ENCODE measurements around the gene SIMC1.

SIMC1 gene

DNA sequence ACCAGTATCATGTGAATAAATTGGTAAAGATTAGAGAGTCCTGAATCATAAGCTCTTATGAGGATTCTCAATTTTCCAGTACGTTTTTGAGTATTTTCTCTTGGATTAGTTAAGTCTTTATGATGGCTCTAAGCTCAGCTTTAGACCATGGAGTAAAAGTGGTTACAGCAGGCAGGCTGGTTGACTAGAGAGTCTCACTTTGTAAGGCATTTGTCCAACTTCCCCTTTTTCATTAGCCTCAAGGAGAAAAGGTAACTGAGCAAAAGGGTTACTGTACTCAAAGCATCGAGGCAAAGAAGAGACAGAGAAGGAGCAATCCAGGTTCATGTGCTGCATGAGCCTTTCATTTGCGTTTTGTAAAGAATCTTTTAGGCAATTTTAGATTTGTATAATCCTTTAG is 141.7 kb downstream of the SIMC1 start:
- H3K27ac ChIP-seq, result no peak overlapping the region
- peaks cover 82% of the 10 kb centered on the region for H3K36me3 ChIP-seq
- no peak for TF ChIP-seq Cebpa-rat (IDR thresholded peaks at IDR 0.05)
- H3K9ac ChIP-seq, result no peak overlapping the region
- H3K4me1 ChIP-seq, result peaks cover under 1% of the 10 kb centered on the region
- H3K4me2 ChIP-seq, result no peak overlapping the region
- H3K27me3 ChIP-seq, result no peaks in the 10 kb centered on the region
- H3K9me3 ChIP-seq, result no peaks in the 10 kb centered on the region
- peaks cover 37% of the 10 kb centered on the region for H4K20me1 ChIP-seq
- no peak overlapping the region for H3K4me3 ChIP-seq

DNA sequence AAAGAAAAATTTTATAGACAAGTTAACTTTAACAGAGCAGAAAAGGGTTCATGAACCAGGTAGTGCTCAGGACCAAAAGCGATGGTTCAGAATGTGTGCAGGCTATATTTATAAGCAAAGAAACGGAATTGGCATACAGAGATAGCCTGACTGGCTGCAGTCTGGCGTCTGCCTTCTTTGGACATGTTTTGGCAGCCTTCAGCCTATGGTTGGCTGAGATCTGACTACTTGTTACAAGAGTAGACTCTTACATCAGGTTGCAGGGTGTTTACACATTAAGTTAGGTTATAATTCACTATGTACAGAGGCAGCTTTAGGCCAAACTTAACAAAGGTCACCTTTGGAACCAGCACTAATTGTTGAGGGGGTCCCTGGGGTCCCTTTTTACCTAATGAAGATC is 143.2 kb downstream of the SIMC1 start:
- no peak overlapping the region for H3K4me2 ChIP-seq
- H3K4me3 ChIP-seq, result no peak overlapping the region
- no peaks in the 10 kb centered on the region for H3K27me3 ChIP-seq
- no peak overlapping the region for H3K9ac ChIP-seq
- peaks cover 52% of the 10 kb centered on the region for H4K20me1 ChIP-seq
- H3K9me3 ChIP-seq, result no peaks in the 10 kb centered on the region
- TF ChIP-seq Cebpa-rat (IDR thresholded peaks at IDR 0.05), result no peak
- peaks cover 89% of the 10 kb centered on the region for H3K36me3 ChIP-seq
- no peak overlapping the region for H3K27ac ChIP-seq
- peaks cover 16% of the 10 kb centered on the region for H3K4me1 ChIP-seq

DNA sequence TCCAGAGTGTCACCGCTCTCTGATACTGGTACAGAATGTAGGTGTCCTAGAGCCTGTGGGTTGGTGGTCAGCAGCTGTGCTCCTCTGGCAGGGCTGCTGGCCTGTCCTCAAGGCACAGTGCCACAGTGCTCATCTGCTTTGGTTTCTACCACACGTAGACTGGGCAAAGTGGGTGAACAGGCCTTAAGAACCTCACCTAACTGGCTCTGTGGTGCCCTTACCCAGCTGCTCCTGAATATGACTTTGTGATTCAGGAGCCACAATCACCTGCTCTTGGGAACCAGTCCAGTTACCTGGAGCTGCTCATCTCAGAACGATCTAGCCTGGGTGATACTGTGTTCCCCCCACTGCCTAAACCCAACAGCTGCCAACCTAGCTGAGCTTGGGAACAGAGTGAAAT is 143.8 kb downstream of the SIMC1 start:
- H3K9ac ChIP-seq, result no peak overlapping the region
- peaks cover 58% of the 10 kb centered on the region for H4K20me1 ChIP-seq
- H3K36me3 ChIP-seq, result peaks cover 89% of the 10 kb centered on the region
- no peaks in the 10 kb centered on the region for H3K27me3 ChIP-seq
- H3K9me3 ChIP-seq, result no peaks in the 10 kb centered on the region
- H3K27ac ChIP-seq, result no peak overlapping the region
- TF ChIP-seq Cebpa-rat (IDR thresholded peaks at IDR 0.05), result no peak
- H3K4me1 ChIP-seq, result peaks cover 22% of the 10 kb centered on the region
- no peak overlapping the region for H3K4me3 ChIP-seq
- no peak overlapping the region for H3K4me2 ChIP-seq

DNA sequence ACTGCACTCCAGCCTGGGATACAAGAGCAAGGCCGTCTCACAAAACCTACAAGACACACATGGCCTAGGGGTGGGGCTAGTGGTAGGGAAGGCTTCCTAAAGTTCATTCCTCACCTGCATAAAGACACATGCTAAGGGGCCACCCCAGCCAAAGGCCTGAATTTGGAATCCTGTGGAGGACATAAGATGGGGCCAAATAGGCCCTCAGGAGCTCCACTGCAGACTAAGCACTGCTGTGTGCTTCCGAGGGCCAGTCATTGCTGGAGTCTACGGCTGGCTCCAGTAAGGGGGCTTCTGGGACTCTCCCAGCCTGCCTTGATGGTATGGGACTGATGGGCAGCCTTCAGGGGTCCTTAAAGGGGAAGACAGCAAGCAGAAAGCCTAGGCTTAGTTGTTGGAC is 144.5 kb downstream of the SIMC1 start:
- no peak overlapping the region for H3K27ac ChIP-seq
- H3K4me3 ChIP-seq, result no peak overlapping the region
- peaks cover 65% of the 10 kb centered on the region for H4K20me1 ChIP-seq
- H3K4me2 ChIP-seq, result no peak overlapping the region
- peaks cover 28% of the 10 kb centered on the region for H3K4me1 ChIP-seq
- no peak overlapping the region for H3K9ac ChIP-seq
- H3K36me3 ChIP-seq, result peaks cover 84% of the 10 kb centered on the region
- no peak for TF ChIP-seq Cebpa-rat (IDR thresholded peaks at IDR 0.05)
- H3K9me3 ChIP-seq, result no peaks in the 10 kb centered on the region
- no peaks in the 10 kb centered on the region for H3K27me3 ChIP-seq

DNA sequence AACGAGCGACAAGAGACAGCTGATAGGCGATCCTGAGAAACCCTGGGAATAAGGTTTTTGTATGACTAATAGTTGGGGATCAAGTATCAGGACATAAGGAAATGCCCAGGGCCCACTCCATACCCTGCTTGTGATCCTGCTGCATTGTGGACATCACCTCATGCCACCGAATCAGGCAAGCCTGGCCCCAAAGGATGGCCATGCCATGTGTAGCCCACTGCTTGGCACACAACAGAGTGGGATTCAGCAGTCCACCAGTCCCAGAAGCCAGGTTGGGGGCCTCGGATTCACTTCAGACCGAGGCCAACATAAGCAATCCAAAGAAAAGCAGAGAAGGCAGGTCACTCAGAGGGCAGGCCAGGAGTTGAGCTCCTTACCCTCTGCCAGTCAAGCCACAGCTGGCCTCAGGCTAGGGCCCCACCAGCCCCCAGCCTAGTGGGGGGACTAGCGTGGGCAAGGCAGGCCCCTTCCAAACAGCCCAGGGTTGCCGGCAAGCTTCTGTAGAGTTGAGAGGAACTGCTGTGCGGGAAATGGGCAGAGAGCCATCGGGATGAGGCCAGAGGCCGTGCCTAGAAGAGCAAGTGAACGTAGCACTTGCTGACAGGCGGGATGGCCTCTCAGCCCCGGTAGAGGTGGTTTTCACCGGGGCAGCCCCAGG is 145.2 kb downstream of the SIMC1 start:
- H3K4me3 ChIP-seq, result no peak overlapping the region
- H4K20me1 ChIP-seq, result peaks cover 65% of the 10 kb centered on the region
- no peak overlapping the region for H3K9ac ChIP-seq
- TF ChIP-seq Cebpa-rat (IDR thresholded peaks at IDR 0.05), result no peak
- no peak overlapping the region for H3K27ac ChIP-seq
- H3K27me3 ChIP-seq, result no peaks in the 10 kb centered on the region
- peaks cover 28% of the 10 kb centered on the region for H3K4me1 ChIP-seq
- no peak overlapping the region for H3K4me2 ChIP-seq
- H3K9me3 ChIP-seq, result no peaks in the 10 kb centered on the region
- peaks cover 78% of the 10 kb centered on the region for H3K36me3 ChIP-seq

DNA sequence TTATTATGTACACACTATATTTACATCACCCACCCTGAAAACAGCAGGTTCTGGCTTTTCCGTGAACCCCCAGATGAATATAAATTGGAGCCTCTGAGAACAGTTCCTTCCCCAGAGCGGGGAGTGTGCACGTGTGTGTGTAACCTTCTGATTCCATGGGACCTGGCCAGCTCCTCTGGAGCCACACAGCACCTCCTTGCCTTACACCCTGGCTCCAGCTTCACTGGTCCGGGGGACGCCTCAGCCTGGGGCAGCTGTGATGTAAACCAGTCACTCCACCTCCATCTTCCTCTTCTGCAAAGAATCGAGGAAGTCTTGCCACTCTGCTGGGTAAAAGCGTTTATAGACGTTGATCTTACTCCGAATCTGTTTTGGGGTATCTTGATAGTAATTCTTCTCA is 145.7 kb downstream of the SIMC1 start:
- peaks cover 77% of the 10 kb centered on the region for H3K36me3 ChIP-seq

DNA sequence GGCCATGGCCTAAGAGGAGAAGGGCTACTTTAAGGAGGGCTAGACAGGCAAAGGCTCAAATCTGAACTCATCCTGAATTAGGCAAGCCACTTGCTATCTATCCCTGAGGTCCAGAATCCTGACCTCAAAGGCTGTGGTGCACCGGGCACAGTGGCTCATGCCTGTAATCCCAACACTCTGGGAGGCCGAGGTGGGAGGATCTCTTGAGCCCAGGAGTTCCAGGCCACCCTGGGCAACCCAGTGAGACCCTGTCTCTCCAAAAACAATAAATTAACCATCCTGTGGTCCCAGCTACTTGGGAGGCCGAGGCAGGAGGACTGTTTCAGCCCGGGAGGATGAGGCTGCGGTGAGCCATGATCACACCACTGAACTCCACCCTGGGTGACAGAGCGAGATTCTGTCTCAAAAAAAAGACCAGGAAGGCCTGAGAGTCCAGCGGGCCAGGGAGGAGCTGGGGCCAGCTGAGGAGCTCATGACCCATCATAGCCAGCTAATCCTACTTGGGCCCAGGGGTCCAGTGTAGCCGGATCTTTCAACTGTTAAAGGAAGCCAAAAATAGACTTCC is 146.2 kb downstream of the SIMC1 start:
- Histone ChIP-seq H3K4me1 (peaks cover 29% of the 10 kb centered on the region), H3K9me3 (no peaks in the 10 kb centered on the region), H3K27me3 (no peaks in the 10 kb centered on the region), H3K9ac (no peak overlapping the region), H3K27ac (no peak overlapping the region), H3K4me3 (no peak overlapping the region), H3K4me2 (no peak overlapping the region), H3K36me3 (peaks cover 72% of the 10 kb centered on the region), H4K20me1 (peaks cover 65% of the 10 kb centered on the region)
- TF ChIP-seq Cebpa-rat (IDR thresholded peaks at IDR 0.05), result no peak

More for the DNA sequence above, 145.7 kb downstream of the SIMC1 start:
- no peak overlapping the region for H3K4me3 ChIP-seq
- H4K20me1 ChIP-seq, result peaks cover 65% of the 10 kb centered on the region
- H3K4me1 ChIP-seq, result peaks cover 28% of the 10 kb centered on the region
- H3K4me2 ChIP-seq, result no peak overlapping the region
- H3K27ac ChIP-seq, result no peak overlapping the region
- no peak for TF ChIP-seq Cebpa-rat (IDR thresholded peaks at IDR 0.05)
- H3K27me3 ChIP-seq, result no peaks in the 10 kb centered on the region
- H3K9me3 ChIP-seq, result no peaks in the 10 kb centered on the region
- H3K9ac ChIP-seq, result no peak overlapping the region

DNA sequence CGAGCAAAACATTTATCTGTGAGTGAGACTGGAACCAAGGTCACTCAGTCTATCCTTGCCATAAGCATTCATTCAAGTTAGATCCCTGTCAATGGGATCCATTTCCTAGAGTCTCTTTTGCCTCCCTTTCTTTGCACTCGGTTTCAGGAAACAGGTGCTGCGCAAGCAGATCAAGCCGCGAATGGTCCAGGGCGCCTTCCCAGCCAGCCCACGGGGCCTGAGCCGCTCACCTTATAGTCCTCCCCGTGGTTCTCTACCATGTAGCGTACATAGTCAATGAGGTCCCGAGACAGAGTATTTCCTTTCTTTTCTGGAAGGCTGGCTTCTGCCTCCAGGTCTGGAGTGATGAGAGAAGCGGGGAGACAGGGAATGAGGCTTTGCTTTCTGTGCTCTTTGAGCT is 146.8 kb downstream of the SIMC1 start:
- no peaks in the 10 kb centered on the region for H3K9me3 ChIP-seq
- H3K4me1 ChIP-seq, result peaks cover 34% of the 10 kb centered on the region
- no peaks in the 10 kb centered on the region for H3K27me3 ChIP-seq
- H3K36me3 ChIP-seq, result peaks cover 69% of the 10 kb centered on the region
- H3K9ac ChIP-seq, result no peak overlapping the region
- H3K4me2 ChIP-seq, result 0 out of 2 replicates have a peak overlapping the region, but pooled peaks have one; percentile 11
- H3K4me3 ChIP-seq, result no peak overlapping the region
- peaks cover 65% of the 10 kb centered on the region for H4K20me1 ChIP-seq
- no peak for TF ChIP-seq Cebpa-rat (IDR thresholded peaks at IDR 0.05)
- H3K27ac ChIP-seq, result no peak overlapping the region

DNA sequence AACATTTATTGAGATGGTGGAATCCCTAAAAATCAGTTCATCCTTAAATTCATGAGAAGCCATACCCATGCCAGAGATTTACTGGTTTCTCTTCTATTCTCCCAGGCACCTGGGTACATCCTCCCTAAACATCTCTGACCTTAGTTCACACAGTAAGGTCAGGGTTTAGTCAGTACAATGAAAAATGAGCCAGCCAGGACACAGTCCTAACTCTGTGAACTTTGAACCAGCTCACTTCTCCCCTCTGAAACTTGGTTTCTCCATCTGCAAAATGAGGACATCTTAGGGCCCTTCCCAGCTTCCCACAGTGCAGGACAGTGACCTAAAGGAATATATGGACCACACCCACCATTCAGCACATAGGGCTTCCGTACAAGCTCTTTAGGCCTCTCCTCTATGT is 148.3 kb downstream of the SIMC1 start:
- H3K4me3 ChIP-seq, result peak overlapping the region; percentile 95

DNA sequence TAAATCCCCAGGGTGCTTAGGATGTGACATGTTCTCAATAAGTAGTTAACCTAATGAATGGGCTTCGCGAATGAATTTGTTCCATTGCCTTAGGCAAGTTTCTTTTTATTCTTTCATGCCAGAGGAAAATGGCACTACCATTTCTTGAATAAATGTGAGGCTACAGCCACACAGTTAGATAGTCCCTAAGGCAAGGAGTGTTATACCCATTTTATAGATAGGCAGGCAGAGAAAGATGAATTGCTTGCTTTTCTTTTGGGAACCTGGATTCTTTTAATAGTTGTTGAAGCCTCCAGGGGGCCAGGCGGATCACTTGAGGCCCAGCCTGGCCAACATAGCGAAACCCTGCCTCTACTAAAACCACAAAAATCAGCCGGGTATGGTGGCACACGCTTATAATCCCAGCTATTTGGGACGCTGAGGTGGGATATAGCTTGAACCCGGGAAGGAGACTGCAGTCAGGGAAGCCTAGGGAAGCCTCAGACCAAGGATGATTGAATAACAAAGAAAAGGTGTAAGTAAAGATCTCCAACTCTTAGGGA is 149.2 kb downstream of the SIMC1 start:
- Histone ChIP-seq H3K4me3 (peak overlapping the region; percentile 95), H3K36me3 (peaks cover 72% of the 10 kb centered on the region), H3K9me3 (no peaks in the 10 kb centered on the region), H3K27me3 (no peaks in the 10 kb centered on the region), H4K20me1 (peaks cover 52% of the 10 kb centered on the region), H3K9ac (peak overlapping the region; percentile 98), H3K27ac (peak overlapping the region; percentile 96), H3K4me1 (peaks cover 46% of the 10 kb centered on the region), H3K4me2 (peak overlapping the region; percentile 90)
- no peak for TF ChIP-seq Cebpa-rat (IDR thresholded peaks at IDR 0.05)

More for the DNA sequence above, 148.3 kb downstream of the SIMC1 start:
- Histone ChIP-seq H3K36me3 (peaks cover 72% of the 10 kb centered on the region), H3K9ac (peak overlapping the region; percentile 98; the same call in 1 of the 2 replicates), H3K27me3 (no peaks in the 10 kb centered on the region), H3K27ac (no peak overlapping the region), H3K9me3 (no peaks in the 10 kb centered on the region), H4K20me1 (peaks cover 62% of the 10 kb centered on the region), H3K4me1 (peaks cover 39% of the 10 kb centered on the region), H3K4me2 (peak overlapping the region; percentile 90)
- TF ChIP-seq Cebpa-rat (IDR thresholded peaks at IDR 0.05), result no peak
